ENCODE measurements around the gene ADM5.

- TF ChIP-seq POLR2A (IDR thresholded peaks at IDR 0.05) (no peak), CTCF (IDR thresholded peaks at IDR 0.05) (no peak)
Measured at GRCh38 chr19:49692147-49692506, 2.7 kb downstream of the ADM5 start.

All from right lobe of liver (tissue), 4 donors.